K562 (cell line): ENCODE results near the gene ZNF473. TPM values are rescaled to one million over a fixed set of nuclear protein-coding genes. Genes with fewer than 3 reads are reported as not detected.

ENCODE experiments used
- ATF2 ChIP-seq: sonication (generic); formaldehyde crosslinking; IDR thresholded peaks from 2 replicates; pipeline ENCODE4 v1.8.1; 2022; ENCODE audit warnings: missing genetic modification reagents
- BACH1 ChIP-seq: fragments of 200-800 bp; sonication (Bioruptor generic); IDR thresholded peaks from 2 replicates; pipeline ENCODE4 v1.6.1; 2016; ENCODE audit warnings: missing genetic modification characterization, missing compliant biosample characterization
- CCNT2 ChIP-seq: IDR thresholded peaks from 2 replicates; pipeline ENCODE4 v1.6.1; 2011; ENCODE audit warnings: borderline replicate concordance, low read depth, mild to moderate bottlenecking, moderate library complexity, mixed read lengths, low read length; ENCODE audit not compliant: insufficient read length; ENCODE audit errors: extremely low read depth
- KDM5B ChIP-seq: fragments of 200-600 bp; sonication (generic); IDR thresholded peaks from 2 replicates; pipeline ENCODE4 v1.6.1; 2012; ENCODE audit warnings: low read depth, mild to moderate bottlenecking, moderate library complexity, low read length, control low read depth, inconsistent platforms; ENCODE audit not compliant: insufficient replicate concordance
- PML ChIP-seq: IDR thresholded peaks from 2 replicates; pipeline ENCODE4 v1.6.1; 2012; ENCODE audit warnings: low read length, inconsistent platforms
- TAF7 ChIP-seq: fragments of 450-650 bp; IDR thresholded peaks from 2 replicates; pipeline ENCODE4 v1.6.1; 2016; ENCODE audit warnings: missing genetic modification characterization, missing compliant biosample characterization
- ZBTB2 ChIP-seq: fragments of 450-650 bp; IDR thresholded peaks from 2 replicates; pipeline ENCODE4 v1.6.1; 2016; ENCODE audit warnings: antibody characterized with exemption
- ZNF408 ChIP-seq: fragments of 250-450 bp; sonication (Bioruptor Pico); IDR thresholded peaks from 2 replicates; pipeline ENCODE4 v1.4.0; 2020; ENCODE audit warnings: low read depth, mild to moderate bottlenecking, moderate library complexity
- ZNF436 ChIP-seq: fragments of 250-450, 450-650 bp; sonication (Bioruptor Pico); formaldehyde crosslinking; IDR thresholded peaks from 2 replicates; pipeline ENCODE4 v1.7.0; 2020; ENCODE audit warnings: mild to moderate bottlenecking
- polyA plus RNA-seq, 8 experiments: library from polyadenylated mRNA; depleted of rRNA in 4 of 8; stranded (reverse) in 5 of 8; unstranded in 3 of 8; fragments of >200 nt; fragmentation: Nextera tagmentation in 2 of 8; fragmentation: Illumina TruSeq in 1 of 8; extraction: Ambion mirVana in 2 of 8; extraction: Trizol in 1 of 8; gene quantifications; 2 replicates each; pipeline versions ENCODE4 v1.2.1 to v1.2.3, GENCODE V29; 2011 to 2014; ENCODE audit warnings: inconsistent platforms in 1 of 8, missing spikeins in 1 of 8
- total RNA-seq, 7 experiments: library from RNA; depleted of rRNA in 6 of 7; stranded (reverse); fragments of >200 nt in 6 of 7; fragmentation: Illumina TruSeq in 2 of 7; extraction: Trizol in 2 of 7; gene quantifications; 2 replicates each; pipeline versions ENCODE4 v1.2.1 to v1.2.3, GENCODE V29; 2011 to 2021; ENCODE audit warnings: low replicate concordance in 1 of 7
- TF ChIP-seq, protein P1 (sequence below): fragments of 450-650 bp; IDR thresholded peaks from 2 replicates; pipeline ENCODE4 v1.6.1; 2016; ENCODE audit warnings: mild to moderate bottlenecking, moderate library complexity

Gene ZNF473
- total and polyA plus RNA-seq, 9 of the 15 experiments (the other 6 are each of a cell fraction or from before 2014, with no cell fraction given) = 8.2 to 34.0 (median 28.5) TPM

DNA sequence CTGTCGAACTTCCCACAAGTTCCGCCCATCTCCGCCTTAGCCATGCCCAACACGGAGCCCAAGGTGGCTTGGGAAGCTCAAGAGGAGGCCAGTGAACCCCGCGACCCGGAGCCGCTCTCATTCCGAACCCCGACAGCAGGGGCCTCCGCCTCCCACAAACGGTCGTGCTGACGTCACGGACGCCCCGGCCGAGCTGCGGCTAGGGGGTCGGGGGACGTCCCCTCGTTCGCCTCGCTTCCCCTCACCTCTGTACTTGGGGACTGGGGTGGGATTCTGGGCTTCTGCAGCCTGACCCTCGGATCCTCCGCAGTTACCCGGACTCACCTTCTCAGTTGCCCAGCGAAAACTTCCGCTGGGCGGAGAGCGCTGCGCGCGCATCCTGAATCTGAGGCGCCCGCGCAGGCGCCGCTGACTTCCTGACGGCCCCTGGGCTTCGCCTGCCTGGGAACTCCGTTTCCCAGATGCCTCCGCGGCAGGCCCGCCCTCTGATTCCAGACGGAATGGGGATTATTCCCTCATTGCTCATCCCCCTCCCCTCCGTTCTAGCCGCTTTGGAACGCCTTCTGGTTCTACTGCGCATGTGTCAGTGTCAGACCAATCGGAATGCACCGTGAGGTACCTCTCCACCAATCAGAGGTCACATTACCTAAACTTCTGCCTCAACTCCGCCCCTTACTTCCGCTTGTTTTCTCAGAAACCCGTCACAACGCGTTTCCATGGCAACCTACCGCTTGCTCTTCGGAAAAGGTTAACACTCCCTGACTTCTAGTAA, 597 bp upstream of the ZNF473 start, which contains the start of gene VRK3 (continued):
- peak; percentile 96 for TF ChIP-seq ZBTB2
- no peak for TF ChIP-seq ZNF408 (CRISPR knock-in tag)
- peak; percentile 32; the same call in 1 of the 2 replicates for TF ChIP-seq PML
- TF ChIP-seq ZNF436 (CRISPR knock-in tag) = no peak
- no peak for TF ChIP-seq ATF2
- TF ChIP-seq CCNT2 = no peak
- peak; percentile 78 for TF ChIP-seq KDM5B
- no peak for TF ChIP-seq TAF7 (tag)
- TF ChIP-seq, protein P1, sequence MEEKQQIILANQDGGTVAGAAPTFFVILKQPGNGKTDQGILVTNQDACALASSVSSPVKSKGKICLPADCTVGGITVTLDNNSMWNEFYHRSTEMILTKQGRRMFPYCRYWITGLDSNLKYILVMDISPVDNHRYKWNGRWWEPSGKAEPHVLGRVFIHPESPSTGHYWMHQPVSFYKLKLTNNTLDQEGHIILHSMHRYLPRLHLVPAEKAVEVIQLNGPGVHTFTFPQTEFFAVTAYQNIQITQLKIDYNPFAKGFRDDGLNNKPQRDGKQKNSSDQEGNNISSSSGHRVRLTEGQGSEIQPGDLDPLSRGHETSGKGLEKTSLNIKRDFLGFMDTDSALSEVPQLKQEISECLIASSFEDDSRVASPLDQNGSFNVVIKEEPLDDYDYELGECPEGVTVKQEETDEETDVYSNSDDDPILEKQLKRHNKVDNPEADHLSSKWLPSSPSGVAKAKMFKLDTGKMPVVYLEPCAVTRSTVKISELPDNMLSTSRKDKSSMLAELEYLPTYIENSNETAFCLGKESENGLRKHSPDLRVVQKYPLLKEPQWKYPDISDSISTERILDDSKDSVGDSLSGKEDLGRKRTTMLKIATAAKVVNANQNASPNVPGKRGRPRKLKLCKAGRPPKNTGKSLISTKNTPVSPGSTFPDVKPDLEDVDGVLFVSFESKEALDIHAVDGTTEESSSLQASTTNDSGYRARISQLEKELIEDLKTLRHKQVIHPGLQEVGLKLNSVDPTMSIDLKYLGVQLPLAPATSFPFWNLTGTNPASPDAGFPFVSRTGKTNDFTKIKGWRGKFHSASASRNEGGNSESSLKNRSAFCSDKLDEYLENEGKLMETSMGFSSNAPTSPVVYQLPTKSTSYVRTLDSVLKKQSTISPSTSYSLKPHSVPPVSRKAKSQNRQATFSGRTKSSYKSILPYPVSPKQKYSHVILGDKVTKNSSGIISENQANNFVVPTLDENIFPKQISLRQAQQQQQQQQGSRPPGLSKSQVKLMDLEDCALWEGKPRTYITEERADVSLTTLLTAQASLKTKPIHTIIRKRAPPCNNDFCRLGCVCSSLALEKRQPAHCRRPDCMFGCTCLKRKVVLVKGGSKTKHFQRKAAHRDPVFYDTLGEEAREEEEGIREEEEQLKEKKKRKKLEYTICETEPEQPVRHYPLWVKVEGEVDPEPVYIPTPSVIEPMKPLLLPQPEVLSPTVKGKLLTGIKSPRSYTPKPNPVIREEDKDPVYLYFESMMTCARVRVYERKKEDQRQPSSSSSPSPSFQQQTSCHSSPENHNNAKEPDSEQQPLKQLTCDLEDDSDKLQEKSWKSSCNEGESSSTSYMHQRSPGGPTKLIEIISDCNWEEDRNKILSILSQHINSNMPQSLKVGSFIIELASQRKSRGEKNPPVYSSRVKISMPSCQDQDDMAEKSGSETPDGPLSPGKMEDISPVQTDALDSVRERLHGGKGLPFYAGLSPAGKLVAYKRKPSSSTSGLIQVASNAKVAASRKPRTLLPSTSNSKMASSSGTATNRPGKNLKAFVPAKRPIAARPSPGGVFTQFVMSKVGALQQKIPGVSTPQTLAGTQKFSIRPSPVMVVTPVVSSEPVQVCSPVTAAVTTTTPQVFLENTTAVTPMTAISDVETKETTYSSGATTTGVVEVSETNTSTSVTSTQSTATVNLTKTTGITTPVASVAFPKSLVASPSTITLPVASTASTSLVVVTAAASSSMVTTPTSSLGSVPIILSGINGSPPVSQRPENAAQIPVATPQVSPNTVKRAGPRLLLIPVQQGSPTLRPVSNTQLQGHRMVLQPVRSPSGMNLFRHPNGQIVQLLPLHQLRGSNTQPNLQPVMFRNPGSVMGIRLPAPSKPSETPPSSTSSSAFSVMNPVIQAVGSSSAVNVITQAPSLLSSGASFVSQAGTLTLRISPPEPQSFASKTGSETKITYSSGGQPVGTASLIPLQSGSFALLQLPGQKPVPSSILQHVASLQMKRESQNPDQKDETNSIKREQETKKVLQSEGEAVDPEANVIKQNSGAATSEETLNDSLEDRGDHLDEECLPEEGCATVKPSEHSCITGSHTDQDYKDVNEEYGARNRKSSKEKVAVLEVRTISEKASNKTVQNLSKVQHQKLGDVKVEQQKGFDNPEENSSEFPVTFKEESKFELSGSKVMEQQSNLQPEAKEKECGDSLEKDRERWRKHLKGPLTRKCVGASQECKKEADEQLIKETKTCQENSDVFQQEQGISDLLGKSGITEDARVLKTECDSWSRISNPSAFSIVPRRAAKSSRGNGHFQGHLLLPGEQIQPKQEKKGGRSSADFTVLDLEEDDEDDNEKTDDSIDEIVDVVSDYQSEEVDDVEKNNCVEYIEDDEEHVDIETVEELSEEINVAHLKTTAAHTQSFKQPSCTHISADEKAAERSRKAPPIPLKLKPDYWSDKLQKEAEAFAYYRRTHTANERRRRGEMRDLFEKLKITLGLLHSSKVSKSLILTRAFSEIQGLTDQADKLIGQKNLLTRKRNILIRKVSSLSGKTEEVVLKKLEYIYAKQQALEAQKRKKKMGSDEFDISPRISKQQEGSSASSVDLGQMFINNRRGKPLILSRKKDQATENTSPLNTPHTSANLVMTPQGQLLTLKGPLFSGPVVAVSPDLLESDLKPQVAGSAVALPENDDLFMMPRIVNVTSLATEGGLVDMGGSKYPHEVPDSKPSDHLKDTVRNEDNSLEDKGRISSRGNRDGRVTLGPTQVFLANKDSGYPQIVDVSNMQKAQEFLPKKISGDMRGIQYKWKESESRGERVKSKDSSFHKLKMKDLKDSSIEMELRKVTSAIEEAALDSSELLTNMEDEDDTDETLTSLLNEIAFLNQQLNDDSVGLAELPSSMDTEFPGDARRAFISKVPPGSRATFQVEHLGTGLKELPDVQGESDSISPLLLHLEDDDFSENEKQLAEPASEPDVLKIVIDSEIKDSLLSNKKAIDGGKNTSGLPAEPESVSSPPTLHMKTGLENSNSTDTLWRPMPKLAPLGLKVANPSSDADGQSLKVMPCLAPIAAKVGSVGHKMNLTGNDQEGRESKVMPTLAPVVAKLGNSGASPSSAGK = no peak
- TF ChIP-seq BACH1 (tag) = no peak
